GM12875 (cell line): ENCODE measurements around the gene SLAMF6.

Experiments
- H3K4me3 ChIP-seq: one replicate; pipeline ENCODE4 v1.5.1; 2011; ENCODE audit warnings: low read depth, low read length, control low read depth
- CTCF ChIP-seq: IDR thresholded peaks from 2 replicates; pipeline ENCODE4 v1.5.1; 2011; ENCODE audit warnings: low read depth, mild to moderate bottlenecking, control low read depth, inconsistent platforms, low read length, moderate library complexity, borderline replicate concordance; ENCODE audit not compliant: insufficient read depth

The SLAMF6 gene

GRCh38 chr1:160541622-160542302, 18.7 kb upstream of the SLAMF6 start:
- H3K4me3 ChIP-seq, result no peak overlapping the region
- TF ChIP-seq CTCF, result no peak

- no peak overlapping the region for H3K4me3 ChIP-seq
- TF ChIP-seq CTCF, result no peak
Measured at GRCh38 chr1:160540859-160541233, 17.8 kb upstream of the SLAMF6 start.

GRCh38 chr1:160539990-160540858, 17.2 kb upstream of the SLAMF6 start:
- TF ChIP-seq CTCF, result no peak
- peak overlapping the region; percentile 21 for H3K4me3 ChIP-seq

GRCh38 chr1:160539684-160539989, 16.6 kb upstream of the SLAMF6 start:
- no peak overlapping the region for H3K4me3 ChIP-seq

GRCh38 chr1:160538985-160539651, 16.1 kb upstream of the SLAMF6 start:
- no peak for TF ChIP-seq CTCF
- no peak overlapping the region for H3K4me3 ChIP-seq

More at GRCh38 chr1:160539684-160539989, 16.6 kb upstream of the SLAMF6 start:
- TF ChIP-seq CTCF, result no peak

- no peak overlapping the region for H3K4me3 ChIP-seq
- TF ChIP-seq CTCF, result no peak
Measured at GRCh38 chr1:160537714-160538665, 14.9 kb upstream of the SLAMF6 start.
